HepG2 (cell line): Measurements from ENCODE around the gene EVL. TPM values are rescaled to one million over a fixed set of nuclear protein-coding genes. Genes with fewer than 3 reads are reported as not detected.

ENCODE experiments used
- KLF6 ChIP-seq: IDR thresholded peaks from 2 replicates; pipeline ENCODE4 v1.8.0; 2016; ENCODE audit warnings: missing biosample characterization, missing genetic modification reagents
- KMT2A ChIP-seq: sonication (generic); formaldehyde crosslinking; IDR thresholded peaks from 2 replicates; pipeline ENCODE4 v1.4.0; 2020; ENCODE audit warnings: missing genetic modification reagents
- NAIF1 ChIP-seq: sonication (generic); formaldehyde crosslinking; IDR thresholded peaks from 2 replicates; pipeline ENCODE4 v1.5.0; 2020; ENCODE audit warnings: mild to moderate bottlenecking, missing genetic modification reagents, borderline replicate concordance
- NFE2L1 ChIP-seq: sonication (generic); formaldehyde crosslinking; IDR thresholded peaks from 2 replicates; pipeline ENCODE4 v1.4.0; 2020; ENCODE audit warnings: missing genetic modification reagents, mild to moderate bottlenecking, borderline replicate concordance
- RAD21 ChIP-seq: fragments of 450-650 bp; formaldehyde crosslinking; IDR thresholded peaks from 2 replicates; pipeline ENCODE4 v1.5.0; 2020; ENCODE audit warnings: mild to moderate bottlenecking
- RCOR2 ChIP-seq: IDR thresholded peaks from 2 replicates; pipeline ENCODE4 v1.6.1; 2016; ENCODE audit warnings: missing biosample characterization, missing genetic modification reagents
- TCF12 ChIP-seq, 2 experiments: fragments of 450-650 bp in 1 of 2; sonication (generic) in 1 of 2; formaldehyde crosslinking in 1 of 2; IDR thresholded peaks; 2 replicates each; pipeline versions ENCODE4 v1.6.1 to v1.8.0; 2017 to 2022; ENCODE audit warnings: antibody characterized with exemption in 1 of 2, mild to moderate bottlenecking in 1 of 2, missing genetic modification reagents in 1 of 2, moderate library complexity in 1 of 2
- ZNF598 ChIP-seq: sonication (generic); formaldehyde crosslinking; IDR thresholded peaks from 2 replicates; pipeline ENCODE4 v1.5.1; 2020; ENCODE audit warnings: mild to moderate bottlenecking, missing genetic modification reagents, borderline replicate concordance
- ZNF629 ChIP-seq: sonication (generic); formaldehyde crosslinking; conservative IDR thresholded peaks from 2 replicates; pipeline ENCODE4 v1.5.0; 2020; ENCODE audit warnings: missing genetic modification reagents
- ZNF772 ChIP-seq: sonication (generic); formaldehyde crosslinking; IDR thresholded peaks from 2 replicates; pipeline ENCODE4 v1.5.0; 2020; ENCODE audit warnings: mild to moderate bottlenecking, missing genetic modification reagents
- ZNF788 ChIP-seq: sonication (generic); formaldehyde crosslinking; IDR thresholded peaks from 2 replicates; pipeline ENCODE4 v1.5.0; 2020; ENCODE audit warnings: mild to moderate bottlenecking, missing genetic modification reagents, borderline replicate concordance
- polyA plus RNA-seq, 8 experiments: library from polyadenylated mRNA; depleted of rRNA in 3 of 8; stranded (reverse) in 7 of 8; unstranded in 1 of 8; fragments of >200 nt; fragmentation: Illumina TruSeq in 4 of 8; extraction: Trizol in 4 of 8; gene quantifications; 2 replicates each; pipeline versions ENCODE4 v1.2.1 to v1.2.3, GENCODE V29; 2011 to 2016; ENCODE audit warnings: low read depth in 4 of 8, missing spikeins in 1 of 8, mixed read lengths in 1 of 8; ENCODE audit not compliant: insufficient read depth in 1 of 8
- total RNA-seq, 5 experiments: library from RNA; depleted of rRNA; stranded (reverse); fragments of >200 nt; fragmentation: Illumina TruSeq; extraction: Trizol; gene quantifications; 2 replicates each; pipeline ENCODE4 v1.2.3, GENCODE V29; 2016; ENCODE audit warnings: low read depth in 1 of 5
- TF ChIP-seq, protein P1 (sequence below): sonication (generic); formaldehyde crosslinking; IDR thresholded peaks from 2 replicates; pipeline ENCODE4 v1.4.0; 2020; ENCODE audit warnings: mild to moderate bottlenecking, missing genetic modification reagents, borderline replicate concordance
- TF ChIP-seq, protein P2 (sequence below): sonication (generic); formaldehyde crosslinking; IDR thresholded peaks from 2 replicates; pipeline ENCODE4 v1.4.0; 2020; ENCODE audit warnings: mild to moderate bottlenecking, missing genetic modification reagents
- TF ChIP-seq, protein P3 (sequence below): sonication (generic); formaldehyde crosslinking; IDR thresholded peaks from 2 replicates; pipeline ENCODE4 v1.4.0; 2020; ENCODE audit warnings: missing genetic modification reagents
- TF ChIP-seq, protein P4 (sequence below): sonication (generic); formaldehyde crosslinking; IDR thresholded peaks from 2 replicates; pipeline ENCODE4 v1.5.1; 2020; ENCODE audit warnings: mild to moderate bottlenecking, missing genetic modification reagents, borderline replicate concordance
- TF ChIP-seq, protein P5 (sequence below): sonication (generic); formaldehyde crosslinking; IDR thresholded peaks from 2 replicates; pipeline ENCODE4 v1.4.0; 2020; ENCODE audit warnings: missing genetic modification reagents, borderline replicate concordance
- TF ChIP-seq, protein P6 (sequence below): sonication (generic); formaldehyde crosslinking; conservative IDR thresholded peaks from 2 replicates; pipeline ENCODE4 v1.4.0; 2020; ENCODE audit warnings: missing genetic modification reagents

The EVL gene
- total and polyA plus RNA-seq, 2 of the 13 experiments (the other 11 are each of a cell fraction or from before 2014, with no cell fraction given), result 15.1 to 31.2 TPM

DNA sequence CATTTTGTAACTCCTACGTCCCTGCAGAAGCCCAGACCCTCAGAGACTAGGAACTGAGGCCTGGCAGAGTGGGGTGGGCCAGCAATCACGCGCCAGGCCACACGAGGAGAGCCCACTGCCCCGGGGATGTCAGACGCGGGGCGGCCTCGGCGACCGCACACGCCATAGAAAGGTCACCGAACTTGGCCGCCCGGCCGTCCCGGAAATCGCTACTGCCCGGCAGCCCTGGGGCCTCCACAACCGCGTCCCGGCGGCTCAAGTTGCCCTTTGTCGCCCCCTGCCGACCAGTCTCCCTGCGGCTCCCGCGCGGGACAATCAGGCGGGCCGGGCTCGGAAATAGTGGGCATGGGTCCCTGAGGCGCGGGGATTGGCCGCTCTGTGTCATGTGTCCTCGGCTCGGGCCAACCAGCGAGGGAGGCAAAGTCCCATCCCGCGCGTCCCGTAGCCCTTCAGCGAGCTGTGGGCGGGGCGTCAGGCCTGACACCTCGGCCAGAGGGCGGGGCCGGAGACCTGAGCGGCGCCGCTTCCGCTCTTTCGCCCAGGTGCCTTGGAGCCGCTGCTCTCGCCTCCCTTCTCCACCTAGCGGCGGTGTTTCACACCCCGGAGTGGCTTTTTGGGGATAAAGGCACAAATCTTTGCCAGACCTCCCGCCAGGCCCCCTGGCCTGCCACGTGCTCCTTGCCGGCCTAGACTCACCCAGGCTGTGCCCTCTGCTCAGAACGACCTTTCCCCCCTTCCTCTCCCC, 127.6 kb downstream of the EVL start (continued):
- TF ChIP-seq, protein P1, sequence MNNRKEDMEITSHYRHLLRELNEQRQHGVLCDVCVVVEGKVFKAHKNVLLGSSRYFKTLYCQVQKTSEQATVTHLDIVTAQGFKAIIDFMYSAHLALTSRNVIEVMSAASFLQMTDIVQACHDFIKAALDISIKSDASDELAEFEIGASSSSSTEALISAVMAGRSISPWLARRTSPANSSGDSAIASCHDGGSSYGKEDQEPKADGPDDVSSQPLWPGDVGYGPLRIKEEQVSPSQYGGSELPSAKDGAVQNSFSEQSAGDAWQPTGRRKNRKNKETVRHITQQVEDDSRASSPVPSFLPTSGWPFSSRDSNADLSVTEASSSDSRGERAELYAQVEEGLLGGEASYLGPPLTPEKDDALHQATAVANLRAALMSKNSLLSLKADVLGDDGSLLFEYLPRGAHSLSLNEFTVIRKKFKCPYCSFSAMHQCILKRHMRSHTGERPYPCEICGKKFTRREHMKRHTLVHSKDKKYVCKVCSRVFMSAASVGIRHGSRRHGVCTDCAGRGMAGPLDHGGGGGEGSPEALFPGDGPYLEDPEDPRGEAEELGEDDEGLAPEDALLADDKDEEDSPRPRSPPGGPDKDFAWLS (CRISPR knock-in tag), result 0 out of 2 replicates have a peak, but pooled peaks have one; percentile 10
- TF ChIP-seq ZNF629 (CRISPR knock-in tag), result no peak
- no peak for TF ChIP-seq NFE2L1
- TF ChIP-seq, protein P2, sequence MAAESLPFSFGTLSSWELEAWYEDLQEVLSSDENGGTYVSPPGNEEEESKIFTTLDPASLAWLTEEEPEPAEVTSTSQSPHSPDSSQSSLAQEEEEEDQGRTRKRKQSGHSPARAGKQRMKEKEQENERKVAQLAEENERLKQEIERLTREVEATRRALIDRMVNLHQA (CRISPR knock-in tag), result no peak
- TF ChIP-seq RCOR2, result peak; percentile 43; the same call in 1 of the 2 replicates
- peak; percentile 70; the same call in 1 of the 2 replicates for TF ChIP-seq ZNF788
- TF ChIP-seq TCF12 (IDR thresholded peaks at IDR 0.05), result no peak
- peak; percentile 81 for TF ChIP-seq TCF12 (CRISPR knock-in tag; IDR thresholded peaks at IDR 0.05)
- peak; percentile 83; the same call in 1 of the 2 replicates for TF ChIP-seq KMT2A (CRISPR knock-in tag)
- TF ChIP-seq, protein P3, sequence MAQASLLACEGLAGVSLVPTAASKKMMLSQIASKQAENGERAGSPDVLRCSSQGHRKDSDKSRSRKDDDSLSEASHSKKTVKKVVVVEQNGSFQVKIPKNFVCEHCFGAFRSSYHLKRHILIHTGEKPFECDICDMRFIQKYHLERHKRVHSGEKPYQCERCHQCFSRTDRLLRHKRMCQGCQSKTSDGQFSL (CRISPR knock-in tag), result peak; percentile 46; the same call in 1 of the 2 replicates
- TF ChIP-seq ZNF772, result peak; percentile 95
- peak; percentile 31; the same call in 1 of the 2 replicates for TF ChIP-seq NAIF1 (CRISPR knock-in tag)
- TF ChIP-seq, protein P4, sequence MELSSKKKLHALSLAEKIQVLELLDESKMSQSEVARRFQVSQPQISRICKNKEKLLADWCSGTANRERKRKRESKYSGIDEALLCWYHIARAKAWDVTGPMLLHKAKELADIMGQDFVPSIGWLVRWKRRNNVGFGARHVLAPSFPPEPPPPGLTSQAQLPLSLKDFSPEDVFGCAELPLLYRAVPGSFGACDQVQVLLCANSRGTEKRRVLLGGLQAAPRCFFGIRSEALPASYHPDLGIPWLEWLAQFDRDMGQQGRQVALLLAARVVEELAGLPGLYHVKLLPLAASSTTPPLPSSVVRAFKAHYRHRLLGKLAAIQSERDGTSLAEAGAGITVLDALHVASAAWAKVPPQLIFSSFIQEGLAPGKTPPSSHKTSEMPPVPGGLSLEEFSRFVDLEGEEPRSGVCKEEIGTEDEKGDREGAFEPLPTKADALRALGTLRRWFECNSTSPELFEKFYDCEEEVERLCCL (CRISPR knock-in tag), result peak; percentile 31; the same call in 1 of the 2 replicates
- TF ChIP-seq, protein P5, sequence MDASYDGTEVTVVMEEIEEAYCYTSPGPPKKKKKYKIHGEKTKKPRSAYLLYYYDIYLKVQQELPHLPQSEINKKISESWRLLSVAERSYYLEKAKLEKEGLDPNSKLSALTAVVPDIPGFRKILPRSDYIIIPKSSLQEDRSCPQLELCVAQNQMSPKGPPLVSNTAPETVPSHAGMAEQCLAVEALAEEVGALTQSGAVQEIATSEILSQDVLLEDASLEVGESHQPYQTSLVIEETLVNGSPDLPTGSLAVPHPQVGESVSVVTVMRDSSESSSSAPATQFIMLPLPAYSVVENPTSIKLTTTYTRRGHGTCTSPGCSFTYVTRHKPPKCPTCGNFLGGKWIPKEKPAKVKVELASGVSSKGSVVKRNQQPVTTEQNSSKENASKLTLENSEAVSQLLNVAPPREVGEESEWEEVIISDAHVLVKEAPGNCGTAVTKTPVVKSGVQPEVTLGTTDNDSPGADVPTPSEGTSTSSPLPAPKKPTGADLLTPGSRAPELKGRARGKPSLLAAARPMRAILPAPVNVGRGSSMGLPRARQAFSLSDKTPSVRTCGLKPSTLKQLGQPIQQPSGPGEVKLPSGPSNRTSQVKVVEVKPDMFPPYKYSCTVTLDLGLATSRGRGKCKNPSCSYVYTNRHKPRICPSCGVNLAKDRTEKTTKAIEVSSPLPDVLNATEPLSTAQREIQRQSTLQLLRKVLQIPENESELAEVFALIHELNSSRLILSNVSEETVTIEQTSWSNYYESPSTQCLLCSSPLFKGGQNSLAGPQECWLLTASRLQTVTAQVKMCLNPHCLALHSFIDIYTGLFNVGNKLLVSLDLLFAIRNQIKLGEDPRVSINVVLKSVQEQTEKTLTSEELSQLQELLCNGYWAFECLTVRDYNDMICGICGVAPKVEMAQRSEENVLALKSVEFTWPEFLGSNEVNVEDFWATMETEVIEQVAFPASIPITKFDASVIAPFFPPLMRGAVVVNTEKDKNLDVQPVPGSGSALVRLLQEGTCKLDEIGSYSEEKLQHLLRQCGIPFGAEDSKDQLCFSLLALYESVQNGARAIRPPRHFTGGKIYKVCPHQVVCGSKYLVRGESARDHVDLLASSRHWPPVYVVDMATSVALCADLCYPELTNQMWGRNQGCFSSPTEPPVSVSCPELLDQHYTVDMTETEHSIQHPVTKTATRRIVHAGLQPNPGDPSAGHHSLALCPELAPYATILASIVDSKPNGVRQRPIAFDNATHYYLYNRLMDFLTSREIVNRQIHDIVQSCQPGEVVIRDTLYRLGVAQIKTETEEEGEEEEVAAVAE (CRISPR knock-in tag), result peak; percentile 82
- TF ChIP-seq KLF6 (CRISPR knock-in tag), result peak; percentile 89
- TF ChIP-seq, protein P6, sequence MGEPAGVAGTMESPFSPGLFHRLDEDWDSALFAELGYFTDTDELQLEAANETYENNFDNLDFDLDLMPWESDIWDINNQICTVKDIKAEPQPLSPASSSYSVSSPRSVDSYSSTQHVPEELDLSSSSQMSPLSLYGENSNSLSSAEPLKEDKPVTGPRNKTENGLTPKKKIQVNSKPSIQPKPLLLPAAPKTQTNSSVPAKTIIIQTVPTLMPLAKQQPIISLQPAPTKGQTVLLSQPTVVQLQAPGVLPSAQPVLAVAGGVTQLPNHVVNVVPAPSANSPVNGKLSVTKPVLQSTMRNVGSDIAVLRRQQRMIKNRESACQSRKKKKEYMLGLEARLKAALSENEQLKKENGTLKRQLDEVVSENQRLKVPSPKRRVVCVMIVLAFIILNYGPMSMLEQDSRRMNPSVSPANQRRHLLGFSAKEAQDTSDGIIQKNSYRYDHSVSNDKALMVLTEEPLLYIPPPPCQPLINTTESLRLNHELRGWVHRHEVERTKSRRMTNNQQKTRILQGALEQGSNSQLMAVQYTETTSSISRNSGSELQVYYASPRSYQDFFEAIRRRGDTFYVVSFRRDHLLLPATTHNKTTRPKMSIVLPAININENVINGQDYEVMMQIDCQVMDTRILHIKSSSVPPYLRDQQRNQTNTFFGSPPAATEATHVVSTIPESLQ, result no peak
- TF ChIP-seq ZNF598 (CRISPR knock-in tag), result no peak
- peak; percentile 97 for TF ChIP-seq RAD21
